ENCODE results near the gene TIAM1. TPM values are rescaled to one million over a fixed set of nuclear protein-coding genes. Genes with fewer than 3 reads are reported as not detected.
A peak's percentile ranks its signal among the peaks of the same experiment; 100 is the strongest.

Gene TIAM1
- total RNA-seq, 1 donor = 1.9 TPM

DNA sequence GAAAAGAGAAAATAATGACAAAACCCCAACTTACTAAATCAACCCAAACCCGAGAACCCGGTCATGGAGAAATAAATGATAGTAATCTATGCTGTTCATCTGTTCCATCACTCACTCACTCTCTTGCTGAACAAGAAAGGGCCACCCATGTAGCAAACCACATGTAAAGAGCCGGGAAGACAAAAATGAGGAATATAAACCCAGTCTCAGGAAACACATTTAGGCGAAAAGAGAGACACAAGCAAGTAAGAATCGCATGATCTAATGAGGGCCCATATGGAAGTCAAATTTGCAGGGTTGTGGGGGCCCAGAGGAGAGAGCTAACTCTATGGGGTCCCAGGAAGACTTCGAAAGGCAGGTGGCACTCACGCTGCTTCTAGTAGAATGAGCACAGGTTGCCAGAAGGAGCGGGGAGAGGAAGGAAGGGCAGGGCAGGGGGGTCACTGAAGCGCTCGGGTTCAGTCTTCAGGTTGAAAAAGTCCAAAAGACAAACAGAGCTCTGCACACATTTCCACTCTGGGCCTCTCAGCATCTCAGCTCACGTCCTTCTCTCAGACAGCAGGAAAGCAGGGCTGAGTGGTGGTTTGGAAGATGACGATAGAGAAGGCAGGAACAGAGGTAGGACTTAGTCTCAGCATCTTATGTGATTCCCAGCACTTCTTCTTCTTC lies 162.8 kb downstream of the TIAM1 start:
- DNase-seq (ENCODE audit: low read depth in 2 of 3, low spot score in 2 of 3) = peak in 1 of 3 donors; percentile 11

DNA sequence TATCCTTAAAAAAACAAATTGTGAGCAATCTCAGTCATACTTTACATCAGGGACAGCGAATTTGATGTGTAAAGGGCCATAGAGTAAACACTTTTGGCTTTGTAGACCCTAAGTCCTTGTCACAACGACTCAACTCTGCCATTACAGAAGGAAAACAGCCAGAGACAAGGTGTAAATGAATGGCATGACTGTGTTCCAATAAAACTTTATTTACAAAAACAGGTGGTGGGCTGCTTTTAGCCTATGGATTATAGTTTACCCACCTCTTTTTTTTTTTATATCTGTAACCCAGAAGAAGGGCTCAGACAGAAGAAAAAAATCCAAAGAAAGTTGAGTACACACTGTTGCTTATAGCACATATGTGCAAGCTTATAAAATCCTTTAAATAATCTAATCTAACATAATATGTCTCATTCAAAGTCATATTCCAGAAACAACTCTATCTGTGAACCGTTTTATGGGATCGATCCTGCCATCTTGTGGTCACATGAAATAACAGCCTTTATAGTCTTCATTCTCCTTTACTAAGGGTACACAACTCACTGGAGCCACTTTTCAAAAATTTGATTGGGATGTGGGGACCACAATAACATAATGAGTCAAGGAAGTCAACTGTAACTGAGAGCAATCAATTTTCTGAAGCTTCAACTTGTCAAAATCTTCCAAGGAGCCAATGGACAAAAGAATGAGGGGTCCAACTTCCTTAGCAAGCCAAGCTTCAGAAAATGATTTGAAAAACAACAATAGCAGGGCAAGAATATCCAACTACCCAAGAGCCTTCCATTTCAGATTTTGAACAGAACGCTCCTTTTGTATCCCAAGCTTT lies 163.6 kb downstream of the TIAM1 start:
- DNase-seq (ENCODE audit: low read depth in 2 of 3, low spot score in 2 of 3) = peak in 1 of 3 donors; percentile 73

DNA sequence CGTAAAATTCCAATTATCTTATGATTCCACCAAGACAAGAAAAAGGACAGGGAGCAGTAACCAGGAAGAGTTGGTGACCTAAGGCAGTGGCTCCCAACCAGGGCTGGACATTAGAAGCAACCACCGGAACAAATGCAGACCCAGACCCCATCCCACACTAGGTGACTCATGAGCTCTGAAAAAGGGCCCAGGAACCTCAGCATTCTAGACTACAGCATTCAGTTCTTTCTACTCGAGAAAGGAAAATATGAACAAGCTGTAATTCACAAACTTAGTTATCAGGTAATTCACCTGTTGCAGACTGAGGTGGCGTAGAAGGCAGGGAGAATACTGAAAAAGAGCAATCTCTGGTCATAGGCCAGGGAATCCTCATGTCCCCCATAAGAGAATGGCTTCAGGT lies 167.3 kb downstream of the TIAM1 start:
- no peak for DNase-seq (ENCODE audit: low read depth in 2 of 3, low spot score in 2 of 3)

DNA sequence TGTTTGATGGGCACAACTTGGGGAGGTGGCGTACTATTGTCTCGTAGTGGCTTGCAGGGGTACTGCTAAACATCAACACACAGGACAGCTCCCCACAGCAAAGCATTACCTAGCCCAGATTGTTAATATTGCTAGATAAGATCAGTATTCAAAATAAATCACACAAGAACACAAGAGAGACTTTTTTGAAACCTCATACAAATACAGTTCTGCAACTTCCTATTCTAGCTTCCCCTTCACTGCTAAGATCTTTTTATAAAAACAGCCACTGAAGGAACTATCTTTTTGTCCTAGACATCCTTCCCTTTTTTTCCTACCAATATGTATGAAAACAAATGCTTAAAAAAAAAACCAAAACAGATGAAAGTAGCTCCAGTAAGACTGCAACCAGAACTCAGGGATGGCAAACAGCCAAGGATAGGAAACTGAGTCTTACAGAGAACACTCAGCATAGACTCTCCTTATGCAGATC lies 167.9 kb downstream of the TIAM1 start:
- peak in 1 of 3 donors; percentile 48 for DNase-seq (ENCODE audit: low read depth in 2 of 3, low spot score in 2 of 3)

DNA sequence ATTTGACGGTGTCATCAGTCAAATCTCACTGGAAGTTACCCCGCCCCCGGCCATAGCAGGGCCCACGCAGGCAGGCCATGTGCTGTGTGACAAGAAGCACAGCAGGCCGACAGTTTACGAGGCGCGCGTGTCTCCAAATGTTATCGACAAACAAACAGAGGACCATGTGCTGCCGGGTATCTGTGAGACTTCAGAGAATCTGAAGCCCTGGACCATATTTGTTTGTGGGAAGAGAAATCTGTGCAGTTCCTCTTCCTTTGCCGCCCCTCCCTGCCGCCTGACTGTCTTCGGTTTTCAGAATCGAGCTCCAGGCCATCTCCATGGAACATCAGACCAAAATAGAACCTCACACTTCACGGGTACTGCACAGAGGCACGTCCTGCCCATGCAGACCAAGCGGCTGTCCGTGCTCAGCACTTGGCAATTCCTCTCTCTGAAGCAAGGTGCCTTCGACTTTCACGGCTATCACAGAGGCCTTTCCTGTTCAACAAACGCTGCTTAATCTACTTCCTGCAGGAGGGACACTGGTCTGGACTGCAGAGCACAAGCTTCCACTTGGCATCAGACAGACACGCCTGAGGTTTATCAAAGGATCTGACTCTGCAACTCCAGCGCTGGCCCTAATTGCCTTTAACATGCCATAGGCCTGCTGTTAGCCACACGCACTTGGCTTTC lies 170.0 kb downstream of the TIAM1 start:
- DNase-seq (ENCODE audit: low read depth in 2 of 3, low spot score in 2 of 3) = peak in 2 of 3 donors; percentile 50 to 70

DNA sequence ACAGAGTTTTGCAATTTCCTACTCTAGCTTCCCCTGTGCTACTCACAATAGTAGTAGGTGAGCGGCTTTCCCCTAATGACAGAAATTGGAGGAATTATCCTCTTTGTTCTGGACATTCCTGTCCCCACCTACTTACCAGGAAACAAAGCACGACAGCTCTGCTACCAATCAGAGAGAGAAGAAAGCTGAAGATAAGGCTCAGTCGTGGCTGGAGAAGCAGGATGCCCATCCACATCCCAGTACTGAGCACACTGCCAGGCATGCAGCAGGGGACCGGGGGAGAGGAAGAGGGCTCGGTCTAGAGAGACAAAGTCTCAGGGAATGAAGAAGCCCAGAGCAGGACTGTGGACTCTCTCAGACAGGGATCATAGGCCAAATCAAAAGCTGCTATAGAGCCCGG lies 171.7 kb downstream of the TIAM1 start:
- no peak for DNase-seq (ENCODE audit: low read depth in 2 of 3, low spot score in 2 of 3)

DNA sequence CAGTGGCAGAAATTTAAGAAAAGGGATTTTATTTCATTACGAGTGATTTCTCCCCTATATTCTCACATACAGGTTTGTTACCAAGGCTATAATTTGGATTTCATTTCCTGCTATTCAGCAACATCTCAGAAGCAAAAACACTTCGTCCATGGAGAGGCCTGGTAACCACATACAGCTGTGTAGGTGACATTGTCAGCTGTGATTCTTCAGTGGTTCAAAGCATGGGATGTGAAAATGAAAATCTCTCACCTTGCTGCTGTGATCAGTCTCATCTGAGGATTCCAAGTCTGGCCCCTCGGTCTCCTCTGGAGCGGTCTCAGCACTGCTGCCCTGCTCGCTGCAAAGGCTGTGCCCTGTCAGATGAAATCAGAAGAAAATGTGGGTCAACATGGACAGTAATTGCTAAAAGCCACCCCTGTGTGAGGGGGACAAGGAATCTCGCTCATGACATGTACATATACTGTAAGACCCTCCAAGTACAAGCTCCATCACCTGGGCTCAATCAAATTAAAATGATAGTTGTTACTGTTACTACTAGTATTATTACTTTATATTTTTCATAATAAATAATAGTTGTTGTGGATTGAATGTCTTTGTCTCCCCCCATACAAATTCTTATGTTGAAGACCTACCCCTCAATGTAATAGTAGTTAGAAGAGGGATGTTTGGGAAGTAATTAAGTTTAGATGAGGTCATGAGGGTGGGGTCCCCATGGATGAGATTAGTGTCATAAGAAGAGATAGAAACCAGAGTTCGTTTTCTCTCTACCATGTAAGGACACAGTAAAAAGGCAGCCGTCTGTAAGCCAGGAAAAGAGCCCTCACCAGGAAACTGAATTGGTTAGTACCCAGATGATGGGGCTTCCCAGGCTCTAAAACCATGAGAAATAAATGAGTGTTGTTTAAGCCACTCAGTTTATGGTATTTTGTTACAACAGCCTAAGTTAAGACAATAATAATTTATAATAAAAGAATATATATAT lies 179.1 kb downstream of the TIAM1 start:
- DNase-seq (ENCODE audit: low read depth in 2 of 3, low spot score in 2 of 3) = no peak

DNA sequence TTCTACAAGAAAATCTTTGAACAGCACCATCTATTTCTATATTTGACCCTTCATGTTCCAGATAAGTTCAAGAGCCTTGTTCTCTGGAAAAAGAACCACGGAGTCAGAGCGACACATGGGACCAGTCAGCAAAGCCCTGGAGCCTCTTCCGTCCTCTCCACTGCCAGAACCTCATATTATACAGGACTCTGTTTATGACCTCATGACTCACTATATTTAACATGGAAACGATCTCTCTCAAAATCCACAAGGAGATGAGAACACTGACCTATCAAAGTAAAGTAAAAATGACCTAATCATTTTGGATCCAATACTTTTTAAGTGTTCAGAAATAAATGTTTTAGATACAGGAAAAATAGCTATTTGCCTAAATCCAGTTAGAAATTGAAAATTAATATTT lies 181.2 kb downstream of the TIAM1 start:
- no peak for DNase-seq (ENCODE audit: low read depth in 2 of 3, low spot score in 2 of 3)

DNA sequence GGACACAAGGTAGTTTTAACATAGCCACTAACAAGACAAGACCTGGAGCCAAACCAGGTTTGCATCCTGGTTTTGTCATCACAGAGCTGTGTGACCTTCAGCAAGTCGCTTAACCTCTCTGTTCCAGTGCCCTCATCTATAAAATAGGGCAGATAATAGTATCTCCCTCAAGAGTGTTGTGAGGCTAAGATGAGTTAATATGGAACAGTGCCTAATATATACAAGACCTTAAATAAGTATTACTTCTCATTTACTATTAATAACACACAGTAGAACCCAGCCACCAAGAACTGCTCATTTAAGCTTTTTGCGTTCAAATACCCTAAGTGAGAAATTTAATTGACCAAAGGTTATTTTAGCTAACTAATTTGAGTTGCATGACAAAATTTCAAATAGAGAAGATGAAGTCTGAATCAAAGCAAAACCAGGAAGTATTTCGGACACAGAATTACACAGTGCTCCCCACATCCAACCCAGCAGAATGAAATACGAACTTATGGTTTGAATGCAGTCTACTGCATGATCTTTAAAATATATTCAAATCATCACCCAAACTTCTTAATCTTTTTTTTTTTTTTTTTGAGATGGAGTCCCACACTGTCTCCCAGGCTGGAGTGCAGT lies 181.9 kb downstream of the TIAM1 start:
- DNase-seq (ENCODE audit: low read depth in 2 of 3, low spot score in 2 of 3) = no peak

DNA sequence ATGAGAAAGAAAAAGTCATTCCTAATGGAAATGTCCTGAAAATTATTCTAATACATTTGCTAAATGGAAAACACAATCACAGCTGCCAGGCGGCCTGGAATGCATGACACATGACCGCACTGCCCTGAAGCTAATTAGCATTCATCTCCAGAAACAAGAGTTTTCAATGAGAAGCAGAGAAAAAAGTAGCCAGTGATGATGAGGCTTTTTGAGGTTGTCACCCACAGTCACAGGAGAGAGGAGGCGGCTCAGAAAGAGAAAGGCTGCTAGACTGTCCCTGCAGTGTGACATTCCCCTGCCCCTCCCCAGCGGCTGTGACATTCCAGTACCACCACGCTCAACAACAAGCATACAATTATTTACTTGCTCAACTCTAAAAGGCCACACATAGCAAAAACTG lies 182.9 kb downstream of the TIAM1 start:
- no peak for DNase-seq (ENCODE audit: low read depth in 2 of 3, low spot score in 2 of 3)

DNA sequence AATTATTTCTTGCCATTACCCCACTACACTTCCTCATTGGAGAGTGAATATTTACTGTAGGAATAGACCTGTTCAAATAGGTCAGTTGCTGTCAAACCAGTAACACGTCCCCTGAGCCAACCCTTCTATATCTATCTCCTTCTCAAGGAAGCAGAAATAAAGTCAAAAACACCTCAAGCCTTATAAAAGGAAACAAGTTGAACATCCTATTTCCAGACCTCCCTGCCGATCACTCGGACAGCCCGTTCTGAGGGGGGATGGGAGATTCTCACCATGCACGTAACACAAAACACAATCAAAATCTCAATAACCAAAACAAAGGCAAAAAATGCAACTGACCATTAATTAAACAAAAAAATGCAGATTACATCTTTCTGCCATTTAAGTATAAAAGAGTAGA lies 184.3 kb downstream of the TIAM1 start:
- DNase-seq (ENCODE audit: low read depth in 2 of 3, low spot score in 2 of 3) = no peak

DNA sequence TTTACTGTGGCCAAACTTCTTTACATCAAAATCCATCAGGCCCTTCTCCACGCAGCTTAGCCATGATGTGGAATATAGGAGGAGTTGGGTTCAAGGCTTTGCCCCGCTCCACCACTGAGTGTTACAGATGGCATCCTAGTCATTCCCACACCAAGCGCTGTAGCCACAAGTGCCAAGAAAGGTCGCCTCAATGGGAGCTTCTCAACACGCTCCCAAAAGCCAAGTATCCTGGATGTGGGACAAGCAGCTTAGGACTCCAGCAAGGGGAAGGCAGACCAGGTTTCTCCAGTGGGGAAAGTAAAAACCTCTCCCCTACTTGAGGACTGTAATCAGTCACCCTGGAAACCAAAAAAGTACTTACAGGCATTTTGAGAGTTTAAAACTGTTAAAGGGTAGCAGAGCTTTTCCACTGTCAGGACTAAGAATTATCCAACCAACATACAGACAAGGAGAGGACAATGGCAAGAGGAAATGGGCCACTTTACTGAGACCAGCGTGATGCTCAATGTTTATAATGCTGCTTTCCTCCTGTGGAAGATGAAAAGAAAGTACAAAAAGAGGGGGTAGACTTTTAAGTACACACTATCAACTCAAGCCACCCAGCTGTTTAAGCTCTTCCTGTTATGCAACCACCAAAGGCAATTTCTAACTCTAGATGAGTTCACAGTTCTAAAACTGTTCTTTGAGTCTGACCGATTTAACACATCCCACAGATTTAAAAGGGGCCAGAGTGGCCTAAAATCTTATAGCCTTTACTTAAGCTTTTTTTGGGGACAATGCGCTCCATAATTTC lies 185.1 kb downstream of the TIAM1 start:
- DNase-seq (ENCODE audit: low read depth in 2 of 3, low spot score in 2 of 3) = peak in 1 of 3 donors; percentile 75

DNA sequence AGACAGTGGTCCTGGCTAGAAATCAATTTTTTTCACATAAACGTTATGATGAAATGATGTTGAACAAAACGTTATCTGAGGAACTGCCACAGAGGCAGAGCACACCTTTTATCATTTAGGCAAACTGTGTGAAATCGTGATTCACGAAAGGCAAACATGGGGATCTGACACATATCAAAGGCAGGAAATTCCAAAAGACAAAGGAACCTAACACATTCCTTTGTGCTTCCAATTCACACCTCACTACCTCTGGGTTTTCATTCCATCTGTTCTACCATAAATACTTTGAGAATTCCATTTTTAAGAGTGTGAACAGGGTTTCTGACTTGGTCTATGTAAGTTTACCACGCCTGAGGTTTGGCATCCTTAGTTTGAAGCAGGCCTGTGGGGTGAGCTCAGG lies 186.3 kb downstream of the TIAM1 start:
- no peak for DNase-seq (ENCODE audit: low read depth in 2 of 3, low spot score in 2 of 3)

DNA sequence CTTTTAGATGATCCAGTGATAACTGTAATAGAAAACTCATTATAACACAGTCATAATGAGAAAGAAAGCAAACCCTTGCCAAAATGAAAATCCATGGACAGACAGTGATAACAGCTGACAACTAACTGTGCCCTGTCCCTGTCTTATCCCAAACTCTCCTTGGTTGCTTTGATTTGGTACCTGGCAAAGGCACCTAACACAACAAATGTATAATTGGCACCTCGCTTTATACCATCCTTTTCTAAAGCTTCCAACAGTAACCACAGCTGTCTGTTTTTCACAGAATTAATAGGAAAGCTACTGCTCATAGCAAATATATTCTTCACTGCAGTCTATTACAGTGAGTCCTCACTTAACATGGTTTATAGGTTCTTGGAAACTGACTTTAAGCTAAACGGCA lies 187.4 kb downstream of the TIAM1 start:
- DNase-seq (ENCODE audit: low read depth in 2 of 3, low spot score in 2 of 3) = no peak

DNA sequence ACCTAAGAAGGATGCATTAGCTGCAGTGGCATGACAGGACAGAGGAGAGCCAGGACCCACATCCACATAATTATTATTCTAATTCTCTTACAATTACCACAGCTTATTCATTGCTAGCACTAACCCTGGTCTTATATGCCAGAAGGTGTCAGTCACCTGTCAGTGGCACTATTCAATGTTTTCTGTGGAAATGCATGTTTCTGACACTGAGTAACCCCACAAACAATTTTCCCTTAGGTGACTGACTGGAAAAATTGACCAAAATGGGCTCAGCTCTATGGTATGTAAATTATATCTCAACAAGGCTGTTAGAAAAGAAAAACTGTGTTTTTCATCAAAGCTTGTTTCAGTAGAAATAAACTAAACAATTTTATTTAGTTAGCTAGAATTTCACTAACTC lies 187.9 kb downstream of the TIAM1 start:
- no peak for DNase-seq (ENCODE audit: low read depth in 2 of 3, low spot score in 2 of 3)

DNA sequence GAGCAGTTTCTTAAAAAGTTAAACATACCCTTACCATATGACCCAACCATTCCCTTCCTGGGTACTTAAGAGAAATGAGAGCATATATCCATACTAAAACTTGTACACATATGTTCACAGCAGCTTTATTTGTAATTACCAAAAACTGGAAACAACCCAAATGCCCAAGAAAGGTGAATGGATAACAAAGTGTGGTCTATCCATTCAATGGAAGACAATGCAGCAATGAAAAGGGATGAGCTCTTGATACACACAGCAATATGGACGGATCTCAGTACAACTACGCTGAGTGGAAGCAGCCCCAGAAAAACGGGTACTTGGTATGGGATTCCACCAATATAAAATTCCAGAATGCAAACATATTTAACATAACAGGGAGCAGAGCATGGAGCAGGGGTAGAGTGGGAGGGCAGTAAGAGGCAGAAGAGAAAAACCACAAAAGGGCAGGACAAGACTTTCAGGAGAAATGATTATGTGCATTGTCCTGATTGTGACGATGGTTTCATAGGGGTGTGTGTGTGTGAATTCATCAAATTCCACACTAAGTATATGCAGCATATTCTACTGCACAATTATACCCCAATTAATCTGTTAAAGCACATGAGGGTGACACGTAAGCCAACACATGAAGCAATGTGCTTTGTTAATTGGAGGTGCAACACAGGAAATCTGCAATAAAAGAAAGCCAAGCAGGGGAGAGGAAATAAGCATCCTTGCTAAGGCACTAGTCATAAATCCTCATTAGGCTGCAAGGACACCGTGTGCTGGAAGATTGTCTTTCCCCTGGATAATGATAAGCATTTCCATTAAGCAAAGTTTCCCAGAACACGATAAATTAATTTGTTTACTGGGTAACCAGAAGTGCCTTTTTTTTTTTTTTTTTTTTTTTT lies 192.7 kb downstream of the TIAM1 start:
- no peak for DNase-seq (ENCODE audit: low read depth in 2 of 3, low spot score in 2 of 3)

DNA sequence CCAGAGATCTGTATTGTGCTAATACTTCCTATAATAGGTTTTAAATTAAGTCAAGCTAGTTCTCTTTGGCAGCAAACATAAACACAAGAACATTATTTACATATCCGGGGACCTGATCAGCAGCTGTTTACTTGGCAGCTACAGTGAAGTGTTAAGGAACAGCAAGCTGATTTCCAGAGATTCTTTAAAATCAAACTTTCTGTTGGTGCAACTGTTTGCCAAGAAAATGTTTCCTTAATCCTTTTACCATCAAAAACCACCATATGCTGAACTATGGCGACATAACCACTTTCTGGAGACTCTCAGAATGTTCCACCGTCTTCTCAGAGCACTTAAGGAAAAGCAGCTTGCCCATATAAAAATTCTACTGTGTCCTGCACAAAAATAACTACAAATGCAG lies 198.8 kb downstream of the TIAM1 start:
- no peak for DNase-seq (ENCODE audit: low read depth in 2 of 3, low spot score in 2 of 3)

DNA sequence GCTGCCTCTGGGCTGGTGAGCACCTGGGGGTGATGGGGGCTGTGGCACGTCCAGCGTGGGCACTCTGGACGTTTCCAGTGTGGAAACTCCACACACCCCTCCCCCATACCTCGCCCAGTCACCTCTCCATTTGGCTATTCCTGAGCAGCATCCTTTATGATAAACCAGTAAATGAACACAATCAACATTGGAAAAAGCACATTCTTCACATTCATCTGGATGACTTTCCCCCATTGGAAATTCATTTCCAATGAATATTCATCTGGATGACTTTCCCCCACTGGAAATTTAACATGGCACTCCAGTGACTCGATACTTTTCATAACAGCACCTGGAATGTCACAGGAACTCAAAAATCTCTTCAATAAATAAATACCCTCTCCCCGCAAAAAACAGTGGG lies 201.0 kb downstream of the TIAM1 start:
- DNase-seq (ENCODE audit: low read depth in 2 of 3, low spot score in 2 of 3) = no peak
